ENCODE results near the gene CACNB2.

The CACNB2 gene

GRCh38 chr10:18549105-18549504 is 408.9 kb downstream of the CACNB2 start:
- H3K4me3 ChIP-seq (ENCODE audit: low read depth, low read length): no peak overlapping the region
- DNase-seq (ENCODE audit: low read depth): no peak
- no peak for TF ChIP-seq MAX (IDR thresholded peaks at IDR 0.05; ENCODE audit: low read depth, low read length)
- TF ChIP-seq POLR2A (IDR thresholded peaks at IDR 0.05; ENCODE audit: extremely low read depth, insufficient read length): no peak
- no peak for TF ChIP-seq MYC (IDR thresholded peaks at IDR 0.05; ENCODE audit: low read depth, low read length)
- TF ChIP-seq CTCF (IDR thresholded peaks at IDR 0.05; ENCODE audit: low read depth, low read length): no peak

GRCh38 chr10:18551473-18551872 is 411.2 kb downstream of the CACNB2 start:
- no peak overlapping the region for H3K4me3 ChIP-seq (ENCODE audit: low read depth, low read length)
- DNase-seq (ENCODE audit: low read depth): no peak
- no peak for TF ChIP-seq MAX (IDR thresholded peaks at IDR 0.05; ENCODE audit: low read depth, low read length)
- no peak for TF ChIP-seq POLR2A (IDR thresholded peaks at IDR 0.05; ENCODE audit: extremely low read depth, insufficient read length)
- no peak for TF ChIP-seq MYC (IDR thresholded peaks at IDR 0.05; ENCODE audit: low read depth, low read length)
- TF ChIP-seq CTCF (IDR thresholded peaks at IDR 0.05; ENCODE audit: low read depth, low read length): no peak

DNA sequence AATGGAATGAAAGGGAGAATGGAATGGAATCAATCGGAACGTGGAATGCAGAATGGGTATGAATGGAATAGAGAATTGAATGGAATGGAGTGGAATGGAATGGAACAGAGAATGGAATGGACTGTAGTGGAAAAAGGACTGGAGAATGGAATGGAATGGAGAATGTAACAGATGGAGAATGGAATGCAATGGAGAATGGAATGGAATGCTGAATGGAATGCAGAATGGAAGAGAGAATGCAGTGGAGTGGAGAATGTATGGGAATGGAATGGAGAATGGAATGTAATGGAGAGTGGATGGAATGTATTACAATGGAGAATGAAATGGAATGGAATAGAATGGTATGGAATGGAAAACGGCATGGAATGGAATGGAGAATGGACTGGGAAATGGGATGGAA is 414.3 kb downstream of the CACNB2 start:
- TF ChIP-seq CTCF (IDR thresholded peaks at IDR 0.05; ENCODE audit: low read depth, low read length) (no peak), MAX (IDR thresholded peaks at IDR 0.05; ENCODE audit: low read depth, low read length) (no peak), POLR2A (IDR thresholded peaks at IDR 0.05; ENCODE audit: extremely low read depth, insufficient read length) (no peak), MYC (IDR thresholded peaks at IDR 0.05; ENCODE audit: low read depth, low read length) (no peak)
- no peak overlapping the region for H3K4me3 ChIP-seq (ENCODE audit: low read depth, low read length)
- no peak for DNase-seq (ENCODE audit: low read depth)

GRCh38 chr10:18556522-18557147 is 416.4 kb downstream of the CACNB2 start:
- TF ChIP-seq CTCF (IDR thresholded peaks at IDR 0.05; ENCODE audit: low read depth, low read length): no peak
- no peak for TF ChIP-seq MAX (IDR thresholded peaks at IDR 0.05; ENCODE audit: low read depth, low read length)
- no peak for TF ChIP-seq POLR2A (IDR thresholded peaks at IDR 0.05; ENCODE audit: extremely low read depth, insufficient read length)
- no peak for TF ChIP-seq MYC (IDR thresholded peaks at IDR 0.05; ENCODE audit: low read depth, low read length)
- no peak for DNase-seq (ENCODE audit: low read depth)
- H3K4me3 ChIP-seq (ENCODE audit: low read depth, low read length): no peak overlapping the region

DNA sequence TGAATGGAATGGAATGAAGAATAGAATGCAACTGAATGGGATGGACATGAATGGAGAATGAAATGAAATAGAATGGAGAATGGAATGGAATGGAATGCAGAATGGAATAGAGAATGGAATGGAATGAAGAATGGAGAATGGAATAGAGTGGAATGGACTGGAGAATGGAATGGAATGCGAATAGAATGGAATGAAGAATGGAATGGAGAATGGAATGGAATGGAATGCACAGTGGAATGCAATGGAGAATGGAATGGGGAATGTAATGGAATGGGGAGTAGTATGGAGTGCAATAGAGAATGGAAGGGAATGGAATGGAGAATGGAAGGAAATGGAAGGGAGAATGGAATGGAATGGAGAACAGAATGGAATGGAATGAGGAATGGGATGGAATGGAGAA is 417.7 kb downstream of the CACNB2 start:
- TF ChIP-seq MYC (IDR thresholded peaks at IDR 0.05; ENCODE audit: low read depth, low read length) (no peak), POLR2A (IDR thresholded peaks at IDR 0.05; ENCODE audit: extremely low read depth, insufficient read length) (no peak), MAX (IDR thresholded peaks at IDR 0.05; ENCODE audit: low read depth, low read length) (no peak), CTCF (IDR thresholded peaks at IDR 0.05; ENCODE audit: low read depth, low read length) (no peak)
- no peak overlapping the region for H3K4me3 ChIP-seq (ENCODE audit: low read depth, low read length)

More for the DNA sequence above, 417.7 kb downstream of the CACNB2 start:
- no peak for DNase-seq (ENCODE audit: low read depth)

Measured in NB4 (cell line).